ENCODE results near the gene NLK. TPM values are rescaled to one million over a fixed set of nuclear protein-coding genes. Genes with fewer than 3 reads are reported as not detected.
A peak's percentile ranks its signal among the peaks of the same experiment; 100 is the strongest.

Gene NLK
- total and polyA plus RNA-seq, 2 of the 13 experiments (the other 11 are each of a cell fraction or from before 2014, with no cell fraction given), result 13.4 to 14.6 TPM

GRCh38 chr17:28008513-28008912 is 34.0 kb upstream of the NLK start (continued):
- no peak for TF ChIP-seq KDM4B (CRISPR knock-in tag; IDR thresholded peaks at IDR 0.05)
- TF ChIP-seq IRX3 (CRISPR knock-in tag; IDR thresholded peaks at IDR 0.05; ENCODE audit: borderline replicate concordance, low read depth), result no peak
- peak; percentile 63; the same call in 1 of the 2 replicates for TF ChIP-seq SIN3A (IDR thresholded peaks at IDR 0.05; ENCODE audit: borderline replicate concordance, low read depth, low read length)
- no peak for TF ChIP-seq ZNF549 (CRISPR knock-in tag; IDR thresholded peaks at IDR 0.05)
- no peak for TF ChIP-seq ZBED4 (CRISPR knock-in tag; IDR thresholded peaks at IDR 0.05; ENCODE audit: borderline replicate concordance)
- TF ChIP-seq ZBTB3 (CRISPR knock-in tag; IDR thresholded peaks at IDR 0.05; ENCODE audit: borderline replicate concordance, low read depth), result no peak
- TF ChIP-seq NRL (CRISPR knock-in tag; IDR thresholded peaks at IDR 0.05; ENCODE audit: borderline replicate concordance), result no peak
- TF ChIP-seq ZNF253 (CRISPR knock-in tag; IDR thresholded peaks at IDR 0.05; ENCODE audit: borderline replicate concordance), result no peak
- no peak for TF ChIP-seq ZNF276 (CRISPR knock-in tag; IDR thresholded peaks at IDR 0.05; ENCODE audit: low read depth)
- TF ChIP-seq ZBTB7A (CRISPR knock-in tag; IDR thresholded peaks at IDR 0.05), result no peak
- 0 out of 2 replicates have a peak, but pooled peaks have one; percentile 52 for TF ChIP-seq ZBTB49 (CRISPR knock-in tag; IDR thresholded peaks at IDR 0.05; ENCODE audit: borderline replicate concordance)
- TF ChIP-seq FOXC1 (CRISPR knock-in tag; IDR thresholded peaks at IDR 0.05; ENCODE audit: borderline replicate concordance), result no peak
- TF ChIP-seq CCAR2 (optimal IDR thresholded peaks at IDR 0.05; ENCODE audit: low read depth, low read length), result no peak
- 0 out of 2 replicates have a peak, but pooled peaks have one; percentile 26 for TF ChIP-seq ZNF335 (CRISPR knock-in tag; IDR thresholded peaks at IDR 0.05)
- TF ChIP-seq TBL1XR1 (IDR thresholded peaks at IDR 0.05; ENCODE audit: borderline replicate concordance, low read length, partially characterized antibody), result no peak
- peak; percentile 40; the same call in 1 of the 2 replicates for TF ChIP-seq ZSCAN25 (CRISPR knock-in tag; IDR thresholded peaks at IDR 0.05)
- no peak for TF ChIP-seq GTF3A (CRISPR knock-in tag; conservative IDR thresholded peaks at IDR 0.05)
- TF ChIP-seq ZZZ3 (CRISPR knock-in tag; IDR thresholded peaks at IDR 0.05; ENCODE audit: borderline replicate concordance), result no peak
- no peak for TF ChIP-seq CEBPG (CRISPR knock-in tag; IDR thresholded peaks at IDR 0.05)
- TF ChIP-seq ATF5 (CRISPR knock-in tag; IDR thresholded peaks at IDR 0.05; ENCODE audit: low read depth), result no peak
- TF ChIP-seq TFAP4 (IDR thresholded peaks at IDR 0.05; ENCODE audit: borderline replicate concordance, low read depth), result no peak
